NB4 (cell line): ENCODE data around the gene KAZN.

Source experiments
- DNase-seq: peaks from one replicate; pipeline ENCODE4 v3.0.0; 2010; ENCODE audit warnings: low read depth
- H3K4me3 ChIP-seq: one replicate; pipeline ENCODE4 v1.5.1; 2011; ENCODE audit warnings: mild to moderate bottlenecking, low read depth, low read length, moderate library complexity
- CTCF ChIP-seq: IDR thresholded peaks from one replicate; pipeline ENCODE4 v1.5.1; 2012; ENCODE audit warnings: low read depth, low read length
- MAX ChIP-seq: IDR thresholded peaks from 2 replicates; pipeline ENCODE4 v1.6.1; 2011; ENCODE audit warnings: low read depth, low read length
- MYC ChIP-seq: IDR thresholded peaks from 2 replicates; pipeline ENCODE4 v1.6.1; 2011; ENCODE audit warnings: low read depth, low read length
- POLR2A ChIP-seq: IDR thresholded peaks from 2 replicates; pipeline ENCODE4 v1.6.1; 2011; ENCODE audit warnings: mild to moderate bottlenecking; ENCODE audit not compliant: insufficient read length; ENCODE audit errors: extremely low read depth

KAZN gene

GRCh38 chr1:14716474-14716873 lies 118.0 kb downstream of the KAZN start:
- TF ChIP-seq MAX, result no peak
- TF ChIP-seq POLR2A, result no peak
- TF ChIP-seq MYC, result no peak
- no peak for TF ChIP-seq CTCF
- DNase-seq, result no peak
- no peak overlapping the region for H3K4me3 ChIP-seq

GRCh38 chr1:14718476-14718875 lies 120.0 kb downstream of the KAZN start:
- no peak overlapping the region for H3K4me3 ChIP-seq
- TF ChIP-seq POLR2A (no peak), CTCF (no peak), MAX (no peak), MYC (no peak)
- DNase-seq, result no peak

- DNase-seq, result no peak
- TF ChIP-seq MAX (no peak), CTCF (no peak), MYC (no peak), POLR2A (no peak)
- H3K4me3 ChIP-seq, result no peak overlapping the region
Measured at GRCh38 chr1:14723401-14723800, 124.9 kb downstream of the KAZN start.

- no peak overlapping the region for H3K4me3 ChIP-seq
- DNase-seq, result no peak
- TF ChIP-seq CTCF (no peak), MYC (no peak), MAX (no peak), POLR2A (no peak)
Measured at GRCh38 chr1:14724246-14724645, 125.8 kb downstream of the KAZN start.

- H3K4me3 ChIP-seq, result no peak overlapping the region
- no peak for DNase-seq
- no peak for TF ChIP-seq CTCF
- TF ChIP-seq MAX, result no peak
- TF ChIP-seq MYC, result no peak
- no peak for TF ChIP-seq POLR2A
Measured at GRCh38 chr1:14724678-14725077, 126.2 kb downstream of the KAZN start.

- TF ChIP-seq MYC (no peak), MAX (no peak), CTCF (no peak), POLR2A (no peak)
- H3K4me3 ChIP-seq, result no peak overlapping the region
- no peak for DNase-seq
Measured at GRCh38 chr1:14725238-14725637, 126.8 kb downstream of the KAZN start.
